Erythroblast (primary cell): ENCODE results near the gene RHBDL1.

Experiments used
- DNase-seq, 2 experiments: peaks; one replicate each; lab custom pipeline; 2025; lab: John Stamatoyannopoulos, UW
- GATA1 ChIP-seq: IDR thresholded peaks from 2 replicates; pipeline ENCODE4 v1.6.1; 2011; ENCODE audit warnings: low read depth, mild to moderate bottlenecking, control low read depth, low read length, moderate library complexity
- POLR2A ChIP-seq: IDR thresholded peaks from 2 replicates; pipeline ENCODE4 v1.6.1; 2011; ENCODE audit warnings: mild to moderate bottlenecking, low read length

RHBDL1 gene

GRCh38 chr16:726438-727290, 51.2 kb downstream of the RHBDL1 start, which contains the start of the genes CCDC78 and HAGHL:
CCDC78 (minus strand) TSS chr16:726443; CDS start chr16:726367, 76 bp downstream.
HAGHL (plus strand) TSS chr16:727106; CDS start chr16:727510, 404 bp downstream.
- TF ChIP-seq GATA1 (no peak), POLR2A (no peak)
- peak; percentile 74 to 75 for DNase-seq

- peak; percentile 69 to 77 for DNase-seq
Observed at GRCh38 chr16:727291-727977, 52.0 kb downstream of the RHBDL1 start.

More at GRCh38 chr16:727291-727977, 52.0 kb downstream of the RHBDL1 start:
- TF ChIP-seq POLR2A = no peak
- no peak for TF ChIP-seq GATA1
